ENCODE data around the gene DAPK1.

The DAPK1 gene

DNA sequence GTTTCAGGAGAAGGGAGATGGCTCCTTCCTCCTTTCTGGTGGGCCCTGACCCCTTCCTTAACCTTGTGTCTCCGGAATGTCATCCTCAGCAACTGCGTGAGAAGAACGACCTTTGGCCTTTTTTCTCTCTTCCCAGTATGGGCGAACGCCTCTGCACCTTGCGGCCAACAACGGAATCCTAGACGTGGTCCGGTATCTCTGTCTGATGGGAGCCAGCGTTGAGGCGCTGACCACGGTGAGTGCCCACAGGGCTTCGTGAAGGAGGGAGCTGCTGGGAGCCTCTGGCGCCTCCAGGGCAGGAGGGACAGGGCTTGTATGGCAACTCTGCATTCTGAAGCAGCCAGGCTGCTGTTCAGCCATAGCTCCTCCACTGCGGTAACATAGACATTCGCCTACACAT, 160.2 kb downstream of the DAPK1 start:
- no peak for FAIRE-seq
- no peak for DNase-seq (ENCODE audit: insufficient read length, low spot score)
- TF ChIP-seq POLR2AphosphoS5 (IDR thresholded peaks at IDR 0.05; ENCODE audit: low read depth, low read length) (no peak), TAF1 (IDR thresholded peaks at IDR 0.05; ENCODE audit: low read depth, low read length) (no peak), POLR2A (IDR thresholded peaks at IDR 0.05; ENCODE audit: low read depth, low read length) (no peak), SPI1 (IDR thresholded peaks at IDR 0.05; ENCODE audit: low read depth, low read length) (no peak), PAX5 (IDR thresholded peaks at IDR 0.05; ENCODE audit: insufficient read depth, low read length, severe bottlenecking) (no peak), POU2F2 (IDR thresholded peaks at IDR 0.05; ENCODE audit: low read depth, low read length) (no peak)

GRCh38 chr9:87658511-87658910, 160.8 kb downstream of the DAPK1 start:
- DNase-seq (ENCODE audit: insufficient read length, low spot score): no peak
- FAIRE-seq: no peak
- TF ChIP-seq POLR2A (IDR thresholded peaks at IDR 0.05; ENCODE audit: low read depth, low read length): no peak
- TF ChIP-seq POU2F2 (IDR thresholded peaks at IDR 0.05; ENCODE audit: low read depth, low read length): no peak
- no peak for TF ChIP-seq SPI1 (IDR thresholded peaks at IDR 0.05; ENCODE audit: low read depth, low read length)
- no peak for TF ChIP-seq PAX5 (IDR thresholded peaks at IDR 0.05; ENCODE audit: insufficient read depth, low read length, severe bottlenecking)
- no peak for TF ChIP-seq POLR2AphosphoS5 (IDR thresholded peaks at IDR 0.05; ENCODE audit: low read depth, low read length)
- no peak for TF ChIP-seq TAF1 (IDR thresholded peaks at IDR 0.05; ENCODE audit: low read depth, low read length)

- no peak for DNase-seq (ENCODE audit: insufficient read length, low spot score)
- no peak for FAIRE-seq
- TF ChIP-seq SPI1 (IDR thresholded peaks at IDR 0.05; ENCODE audit: low read depth, low read length) (no peak), TAF1 (IDR thresholded peaks at IDR 0.05; ENCODE audit: low read depth, low read length) (no peak), POLR2A (IDR thresholded peaks at IDR 0.05; ENCODE audit: low read depth, low read length) (no peak), POLR2AphosphoS5 (IDR thresholded peaks at IDR 0.05; ENCODE audit: low read depth, low read length) (no peak), PAX5 (IDR thresholded peaks at IDR 0.05; ENCODE audit: insufficient read depth, low read length, severe bottlenecking) (no peak), POU2F2 (IDR thresholded peaks at IDR 0.05; ENCODE audit: low read depth, low read length) (no peak)
Observed at GRCh38 chr9:87659534-87660419, 162.1 kb downstream of the DAPK1 start.

GRCh38 chr9:87661241-87661640, 163.6 kb downstream of the DAPK1 start:
- FAIRE-seq (no peak), DNase-seq (ENCODE audit: insufficient read length, low spot score) (no peak)
- TF ChIP-seq POLR2A (IDR thresholded peaks at IDR 0.05; ENCODE audit: low read depth, low read length): no peak
- TF ChIP-seq TAF1 (IDR thresholded peaks at IDR 0.05; ENCODE audit: low read depth, low read length): no peak
- no peak for TF ChIP-seq SPI1 (IDR thresholded peaks at IDR 0.05; ENCODE audit: low read depth, low read length)
- TF ChIP-seq POU2F2 (IDR thresholded peaks at IDR 0.05; ENCODE audit: low read depth, low read length): no peak
- no peak for TF ChIP-seq POLR2AphosphoS5 (IDR thresholded peaks at IDR 0.05; ENCODE audit: low read depth, low read length)
- no peak for TF ChIP-seq PAX5 (IDR thresholded peaks at IDR 0.05; ENCODE audit: insufficient read depth, low read length, severe bottlenecking)

DNA sequence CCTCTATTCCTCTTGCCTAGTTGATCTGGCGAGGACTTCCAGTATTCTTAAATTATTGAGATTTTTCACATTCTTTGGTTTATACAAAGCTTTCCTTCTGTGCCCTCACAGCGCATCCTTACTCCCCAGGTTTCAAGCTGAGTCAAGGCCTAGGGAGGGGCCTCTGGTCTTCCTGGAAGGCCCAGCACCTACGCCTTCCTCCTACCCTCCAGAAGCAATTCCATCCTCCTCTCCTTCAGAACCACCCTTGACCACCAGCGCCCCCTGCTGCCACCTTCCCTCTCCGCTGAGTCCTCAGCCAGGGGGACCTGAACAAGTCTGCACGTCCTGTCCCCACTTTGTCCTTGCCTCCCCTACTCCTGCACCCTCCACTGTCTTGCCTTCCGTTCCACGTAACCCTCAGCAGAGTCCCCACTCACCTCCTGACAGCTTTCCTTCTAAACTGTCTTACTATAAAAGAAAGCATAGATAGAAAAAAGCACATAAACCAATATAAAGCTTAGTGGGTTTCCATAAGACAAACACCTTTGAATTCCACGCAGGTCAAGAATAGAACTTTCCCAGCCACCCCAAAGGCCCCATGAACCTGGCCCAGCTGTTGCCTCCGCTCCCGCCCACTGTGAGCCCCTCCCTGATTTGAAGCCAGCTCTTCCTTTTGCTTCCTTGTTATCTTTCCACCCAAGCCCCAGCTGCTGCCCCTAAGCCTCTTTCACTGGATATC, 165.3 kb downstream of the DAPK1 start:
- FAIRE-seq (no peak), DNase-seq (ENCODE audit: insufficient read length, low spot score) (peak; percentile 46)
- no peak for TF ChIP-seq TAF1 (IDR thresholded peaks at IDR 0.05; ENCODE audit: low read depth, low read length)
- TF ChIP-seq POLR2AphosphoS5 (IDR thresholded peaks at IDR 0.05; ENCODE audit: low read depth, low read length): no peak
- no peak for TF ChIP-seq POU2F2 (IDR thresholded peaks at IDR 0.05; ENCODE audit: low read depth, low read length)
- no peak for TF ChIP-seq PAX5 (IDR thresholded peaks at IDR 0.05; ENCODE audit: insufficient read depth, low read length, severe bottlenecking)
- no peak for TF ChIP-seq SPI1 (IDR thresholded peaks at IDR 0.05; ENCODE audit: low read depth, low read length)
- TF ChIP-seq POLR2A (IDR thresholded peaks at IDR 0.05; ENCODE audit: low read depth, low read length): no peak

- DNase-seq (ENCODE audit: insufficient read length, low spot score) (no peak), FAIRE-seq (no peak)
- TF ChIP-seq TAF1 (IDR thresholded peaks at IDR 0.05; ENCODE audit: low read depth, low read length) (no peak), PAX5 (IDR thresholded peaks at IDR 0.05; ENCODE audit: insufficient read depth, low read length, severe bottlenecking) (no peak), POLR2A (IDR thresholded peaks at IDR 0.05; ENCODE audit: low read depth, low read length) (no peak), POLR2AphosphoS5 (IDR thresholded peaks at IDR 0.05; ENCODE audit: low read depth, low read length) (no peak), SPI1 (IDR thresholded peaks at IDR 0.05; ENCODE audit: low read depth, low read length) (no peak), POU2F2 (IDR thresholded peaks at IDR 0.05; ENCODE audit: low read depth, low read length) (no peak)
Observed at GRCh38 chr9:87663556-87663955, 165.9 kb downstream of the DAPK1 start.

- TF ChIP-seq POLR2A (IDR thresholded peaks at IDR 0.05; ENCODE audit: low read depth, low read length) (no peak), SPI1 (IDR thresholded peaks at IDR 0.05; ENCODE audit: low read depth, low read length) (no peak), POU2F2 (IDR thresholded peaks at IDR 0.05; ENCODE audit: low read depth, low read length) (no peak), PAX5 (IDR thresholded peaks at IDR 0.05; ENCODE audit: insufficient read depth, low read length, severe bottlenecking) (no peak), TAF1 (IDR thresholded peaks at IDR 0.05; ENCODE audit: low read depth, low read length) (no peak), POLR2AphosphoS5 (IDR thresholded peaks at IDR 0.05; ENCODE audit: low read depth, low read length) (no peak)
- DNase-seq (ENCODE audit: insufficient read length, low spot score) (no peak), FAIRE-seq (no peak)
Observed at GRCh38 chr9:87664153-87665060, 166.7 kb downstream of the DAPK1 start.

- FAIRE-seq: no peak
- TF ChIP-seq POLR2AphosphoS5 (IDR thresholded peaks at IDR 0.05; ENCODE audit: low read depth, low read length): no peak
- TF ChIP-seq SPI1 (IDR thresholded peaks at IDR 0.05; ENCODE audit: low read depth, low read length): no peak
- no peak for TF ChIP-seq PAX5 (IDR thresholded peaks at IDR 0.05; ENCODE audit: insufficient read depth, low read length, severe bottlenecking)
- no peak for TF ChIP-seq POU2F2 (IDR thresholded peaks at IDR 0.05; ENCODE audit: low read depth, low read length)
- no peak for TF ChIP-seq POLR2A (IDR thresholded peaks at IDR 0.05; ENCODE audit: low read depth, low read length)
- TF ChIP-seq TAF1 (IDR thresholded peaks at IDR 0.05; ENCODE audit: low read depth, low read length): no peak
- DNase-seq (ENCODE audit: insufficient read length, low spot score): no peak
Observed at GRCh38 chr9:87665505-87665904, 167.8 kb downstream of the DAPK1 start.

Measured in GM12891 (cell line).